Measurements from ENCODE around the gene GRK5.
A peak's percentile ranks its signal among the peaks of the same experiment; 100 is the strongest.
"Not testable (repeated sequence)": the region's sequence is repeated elsewhere in the genome, so short reads cannot be mapped to it uniquely, and the experiment has no call there.

GRK5 gene

GRCh38 chr10:119425881-119426170 is 218.5 kb downstream of the GRK5 start:
- no peak for DNase-seq

GRCh38 chr10:119426699-119427098 is 219.3 kb downstream of the GRK5 start:
- DNase-seq, result no peak

GRCh38 chr10:119427263-119427864 is 220.0 kb downstream of the GRK5 start:
- no peak for DNase-seq

- no peak for DNase-seq
These were observed 221.4 kb downstream of the GRK5 start for GRCh38 chr10:119428789-119429188.

GRCh38 chr10:119429771-119430170 is 222.4 kb downstream of the GRK5 start:
- DNase-seq, result no peak

GRCh38 chr10:119431034-119431772 is 223.8 kb downstream of the GRK5 start:
- DNase-seq, result no peak

- no peak for DNase-seq
These were observed 224.4 kb downstream of the GRK5 start for GRCh38 chr10:119431773-119432135.

- DNase-seq, result not testable (repeated sequence)
These were observed 227.6 kb downstream of the GRK5 start for GRCh38 chr10:119434942-119435341.

GRCh38 chr10:119438717-119439116 is 231.3 kb downstream of the GRK5 start:
- no peak for DNase-seq

- DNase-seq, result no peak
These were observed 232.6 kb downstream of the GRK5 start for GRCh38 chr10:119439922-119440321.

GRCh38 chr10:119441151-119441821 is 233.9 kb downstream of the GRK5 start:
- DNase-seq, result no peak

- DNase-seq, result no peak
These were observed 234.8 kb downstream of the GRK5 start for GRCh38 chr10:119441921-119442757.

- DNase-seq, result no peak
These were observed 235.3 kb downstream of the GRK5 start for GRCh38 chr10:119442758-119443060.

- no peak for DNase-seq
These were observed 236.1 kb downstream of the GRK5 start for GRCh38 chr10:119443441-119443840.

- DNase-seq, result no peak
These were observed 236.7 kb downstream of the GRK5 start for GRCh38 chr10:119443970-119444660.

- DNase-seq, result no peak
These were observed 237.5 kb downstream of the GRK5 start for GRCh38 chr10:119444866-119445265.

- peak; percentile 47 to 90 (median 78) for DNase-seq
These were observed 238.1 kb downstream of the GRK5 start for GRCh38 chr10:119445311-119445934.

GRCh38 chr10:119445935-119446317 is 238.6 kb downstream of the GRK5 start:
- no peak for DNase-seq

GRCh38 chr10:119446441-119447277 is 239.3 kb downstream of the GRK5 start:
- DNase-seq, result no peak

GRCh38 chr10:119447421-119447820 is 240.1 kb downstream of the GRK5 start:
- DNase-seq, result no peak

GRCh38 chr10:119447823-119448546 is 240.6 kb downstream of the GRK5 start:
- DNase-seq, result no peak
